Adrenal gland (tissue), 12 donors: ENCODE data around the gene REEP3. TPM values are rescaled to one million over a fixed set of nuclear protein-coding genes. Genes with fewer than 3 reads are reported as not detected.
A peak's percentile ranks its signal among the peaks of the same experiment; 100 is the strongest.
"Not testable (repeated sequence)": the region's sequence is repeated elsewhere in the genome, so short reads cannot be mapped to it uniquely, and the experiment has no call there.

Source experiments
- DNase-seq, 7 donors: peaks; one replicate each; pipeline ENCODE4 v3.0.0-alpha.2; 2019 to 2020
- H3K27ac ChIP-seq, 5 donors: fragments of 200-600 bp; sonication (generic) in 4 of 5; 1 replicate in 3 of 5; 2 replicates in 2 of 5; pipeline versions ENCODE4 v1.5.1 to v1.8.0; 2016 to 2020; ENCODE audit warnings: mild to moderate bottlenecking in 1 of 5
- H3K27me3 ChIP-seq: fragments of 200-600 bp; 2 replicates; pipeline ENCODE4 v1.8.0; 2021
- H3K36me3 ChIP-seq, 2 donors: fragments of 200-600 bp; replicated peaks in 1 of 2; 1 replicate in 1 of 2; 2 replicates in 1 of 2; pipeline versions ENCODE4 v1.5.1 to v1.8.0; 2018 to 2022
- H3K4me1 ChIP-seq, 2 donors: fragments of 200-600 bp; replicated peaks in 1 of 2; 1 replicate in 1 of 2; 2 replicates in 1 of 2; pipeline versions ENCODE4 v1.5.1 to v1.8.0; 2018 to 2021
- H3K4me3 ChIP-seq, 4 donors: fragments of 200-600 bp; sonication (generic) in 3 of 4; one replicate each; pipeline ENCODE4 v1.5.1; 2016 to 2018
- H3K9me3 ChIP-seq, 3 donors: fragments of 200-600 bp; sonication (generic) in 1 of 3; replicated peaks in 1 of 3; 1 replicate in 2 of 3; 2 replicates in 1 of 3; pipeline versions ENCODE4 v1.5.1 to v1.8.0; 2016 to 2021
- POLR2A ChIP-seq, 2 donors: fragments of 450-650 bp; IDR thresholded peaks; one replicate each; pipeline ENCODE4 v1.6.1; 2017; ENCODE audit warnings: antibody characterized with exemption in 2 of 2, mild to moderate bottlenecking in 2 of 2, moderate library complexity in 1 of 2
- WGBS, 4 donors: extraction: QIAGEN DNeasy Blood & Tissue Kit in 2 of 4; methylation state at CpG; one replicate each; pipeline versions ENCODE4 v1.1.5 to v1.1.7; 2013 to 2017; 5-methylcytosine and 5-hydroxymethylcytosine counted together
- intact Hi-C, 2 donors: fragments of 100-400 bp; cut with DNase I; formaldehyde crosslinking; loops; one replicate each; pipeline versions ENCODE4 v1.14.1 to v1.15.0; 2022 to 2023
- polyA plus RNA-seq, 3 donors: library from polyadenylated mRNA; stranded (reverse); fragments of 200-250 nt in 2 of 3; fragments of 350-450 nt in 1 of 3; fragmentation: Illumina TruSeq in 1 of 3; extraction: RNeasy Lipid Tissue Mini Kit (QIAGEN cat#74804) in 1 of 3; gene quantifications; one replicate each; pipeline ENCODE4 v1.2.3, GENCODE V29; 2013 to 2014
- total RNA-seq, 9 donors: library from RNA; depleted of rRNA in 4 of 9; stranded (reverse); fragments of >200 nt in 4 of 9; fragments of 120-200 nt in 1 of 9; fragmentation: NEBNext Ultra II Directional in 1 of 9; extraction: Animal tissue kit (Norgen Biotek cat#: 25700) in 1 of 9; gene quantifications; one replicate each; pipeline versions ENCODE4 v1.1.0 to v1.2.4, GENCODE V29; 2013 to 2023
- TF ChIP-seq, protein P1 (sequence below), 6 experiments: fragments of 450-650 bp in 4 of 6; fragments of 200-600 bp in 2 of 6; sonication (generic) in 1 of 6; IDR thresholded peaks; 1 replicate in 5 of 6; 2 replicates in 1 of 6; pipeline versions ENCODE4 v1.5.1 to v1.8.0; 2016 to 2021; ENCODE audit warnings: antibody characterized with exemption in 6 of 6, mild to moderate bottlenecking in 2 of 6, moderate library complexity in 1 of 6
- donor health status: healthy with polysubstance abuse.
- donor health status: Bipolar disorder and iron deficiency.
- donor health status: DM: yes; HTN: yes; CAD: no.
- donor health status: DM: no; HTN: no; CAD: no.
- donor health status: DM: no; HTN: no; CAD: no.
- donor health status: DM: yes; HTN: yes; CAD: no.

REEP3 gene
- total and polyA plus RNA-seq, 12 donors, result 5.1 to 79.8 (median 48.1) TPM

DNA sequence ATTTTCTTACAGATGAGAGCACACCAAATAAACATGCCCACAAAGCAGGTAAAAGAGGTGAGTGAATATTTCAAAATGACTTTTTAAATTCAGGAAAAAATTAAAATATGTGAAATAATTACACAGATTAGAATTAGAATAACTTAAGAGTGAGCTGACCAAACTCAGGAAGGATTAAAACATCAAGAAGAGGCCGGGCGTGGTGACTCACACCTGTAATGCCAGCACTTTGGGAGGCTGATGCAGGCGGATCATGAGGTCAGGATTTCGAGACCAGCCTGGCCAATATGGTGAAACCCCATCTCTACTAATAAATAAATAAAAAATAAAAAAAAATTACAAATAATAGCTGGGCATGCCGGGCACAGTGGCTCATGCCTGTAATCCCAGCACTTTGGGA, 140.1 kb downstream of the REEP3 start:
- H3K36me3 ChIP-seq, result no peaks in the 10 kb centered on the region
- TF ChIP-seq, protein P1, sequence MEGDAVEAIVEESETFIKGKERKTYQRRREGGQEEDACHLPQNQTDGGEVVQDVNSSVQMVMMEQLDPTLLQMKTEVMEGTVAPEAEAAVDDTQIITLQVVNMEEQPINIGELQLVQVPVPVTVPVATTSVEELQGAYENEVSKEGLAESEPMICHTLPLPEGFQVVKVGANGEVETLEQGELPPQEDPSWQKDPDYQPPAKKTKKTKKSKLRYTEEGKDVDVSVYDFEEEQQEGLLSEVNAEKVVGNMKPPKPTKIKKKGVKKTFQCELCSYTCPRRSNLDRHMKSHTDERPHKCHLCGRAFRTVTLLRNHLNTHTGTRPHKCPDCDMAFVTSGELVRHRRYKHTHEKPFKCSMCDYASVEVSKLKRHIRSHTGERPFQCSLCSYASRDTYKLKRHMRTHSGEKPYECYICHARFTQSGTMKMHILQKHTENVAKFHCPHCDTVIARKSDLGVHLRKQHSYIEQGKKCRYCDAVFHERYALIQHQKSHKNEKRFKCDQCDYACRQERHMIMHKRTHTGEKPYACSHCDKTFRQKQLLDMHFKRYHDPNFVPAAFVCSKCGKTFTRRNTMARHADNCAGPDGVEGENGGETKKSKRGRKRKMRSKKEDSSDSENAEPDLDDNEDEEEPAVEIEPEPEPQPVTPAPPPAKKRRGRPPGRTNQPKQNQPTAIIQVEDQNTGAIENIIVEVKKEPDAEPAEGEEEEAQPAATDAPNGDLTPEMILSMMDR (IDR thresholded peaks at IDR 0.05), result no peak
- no peak for TF ChIP-seq POLR2A (IDR thresholded peaks at IDR 0.05)
- H3K27me3 ChIP-seq, result no peaks in the 10 kb centered on the region
- H3K27ac ChIP-seq, result no peak overlapping the region
- no peaks in the 10 kb centered on the region for H3K9me3 ChIP-seq
- peaks cover 2 to 6% of the 10 kb centered on the region in 2 donors for H3K4me1 ChIP-seq
- intact Hi-C loops, result no loop called here
- H3K4me3 ChIP-seq, result no peak overlapping the region
- 88 to 98% (median 95%) methylated on average over 5 of the region's 5 CpGs for WGBS, 4 donors
- no peak for DNase-seq

DNA sequence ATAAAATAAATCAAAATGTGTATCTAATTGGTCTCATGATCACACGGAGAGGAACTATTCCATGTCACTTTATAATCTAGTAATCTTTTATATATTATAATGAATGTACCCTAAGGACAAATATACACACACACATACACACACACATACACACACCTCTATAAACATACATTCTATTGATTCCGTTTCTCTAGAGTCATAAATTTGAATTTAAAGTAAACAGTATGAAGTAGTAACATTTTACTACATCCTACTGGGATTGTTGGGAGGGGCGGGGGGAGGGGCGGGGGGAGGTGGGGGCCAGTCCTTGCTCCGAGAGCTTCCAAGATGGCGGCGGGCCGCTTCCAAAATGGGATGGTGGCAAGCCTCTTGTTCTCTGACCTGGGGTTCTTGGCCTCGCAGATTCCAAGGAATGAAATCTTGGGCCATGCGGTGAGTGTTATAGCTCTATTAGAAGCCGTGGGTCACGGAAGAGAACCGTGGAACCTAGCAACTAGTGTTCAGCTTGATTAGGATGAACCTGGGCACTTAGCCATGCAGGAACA, 143.2 kb downstream of the REEP3 start:
- H3K4me1 ChIP-seq, result peaks cover 15 to 25% of the 10 kb centered on the region in 2 donors
- no peak overlapping the region for H3K27ac ChIP-seq
- TF ChIP-seq POLR2A (IDR thresholded peaks at IDR 0.05), result no peak
- TF ChIP-seq, protein P1 (IDR thresholded peaks at IDR 0.05), result no peak
- no peak overlapping the region for H3K4me3 ChIP-seq
- 93 to 97% (median 94%) methylated on average over 13 of the region's 13 CpGs for WGBS, 4 donors
- intact Hi-C loops, result no loop called here
- no peak for DNase-seq
- no peaks in the 10 kb centered on the region for H3K36me3 ChIP-seq
- no peaks in the 10 kb centered on the region for H3K27me3 ChIP-seq
- no peaks in the 10 kb centered on the region for H3K9me3 ChIP-seq

DNA sequence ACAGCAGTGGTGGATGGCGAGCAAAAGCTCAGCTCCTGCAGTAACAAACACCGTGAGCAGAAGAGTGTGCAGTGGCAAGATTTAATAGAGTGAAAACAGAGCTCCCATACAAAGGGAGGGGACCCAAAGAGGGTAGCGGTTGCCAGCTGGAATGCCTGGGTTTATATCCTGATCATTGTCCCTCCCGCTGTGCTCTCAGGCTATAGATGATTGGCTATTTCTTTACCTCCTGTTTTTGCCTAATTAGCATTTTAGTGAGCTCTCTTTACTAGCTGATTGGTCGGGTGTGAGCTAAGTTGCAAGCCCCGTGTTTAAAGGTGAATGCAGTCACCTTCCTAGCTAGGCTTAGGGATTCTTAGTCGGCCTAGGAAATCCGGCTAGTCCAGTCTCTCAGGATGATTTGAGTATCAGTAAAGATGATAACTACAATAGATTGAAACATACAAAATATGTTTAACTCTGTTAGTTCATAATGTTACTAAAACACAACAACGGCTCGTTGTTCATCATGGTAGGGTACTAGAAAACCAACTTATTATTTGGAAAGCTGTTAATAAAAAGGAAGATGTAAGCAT, 143.9 kb downstream of the REEP3 start:
- H3K4me3 ChIP-seq, H3K36me3 ChIP-seq, DNase-seq, intact Hi-C loops, H3K9me3 ChIP-seq, H3K27me3 ChIP-seq, H3K27ac ChIP-seq: not testable (repeated sequence)
- WGBS, 4 donors, result 87 to 92% (median 89%) methylated on average over 10 of the region's 10 CpGs
- peaks cover 15 to 25% of the 10 kb centered on the region in 2 donors for H3K4me1 ChIP-seq

DNA sequence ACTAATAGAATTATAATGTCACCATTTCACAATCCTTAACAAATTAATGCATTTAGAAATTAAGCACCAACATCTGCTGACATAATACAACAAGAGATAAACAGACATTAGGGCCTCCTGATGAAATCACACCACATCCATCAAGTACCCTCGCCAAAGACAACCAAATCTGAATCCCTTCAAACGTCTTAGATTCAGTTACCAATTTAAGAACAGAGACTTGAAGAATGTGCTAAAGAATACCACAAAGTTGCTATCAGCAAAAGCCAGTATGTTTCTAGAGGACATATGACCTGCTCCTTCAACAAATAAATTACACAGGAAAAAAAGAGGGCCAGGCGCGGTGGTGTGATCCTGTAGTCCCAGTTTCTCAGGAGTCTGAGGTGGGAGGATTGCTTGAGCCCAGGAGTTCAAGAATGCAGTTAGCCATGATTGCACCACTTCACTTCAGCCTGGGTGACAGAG, 144.5 kb downstream of the REEP3 start:
- intact Hi-C loops, result no loop called here

More for the DNA sequence above, 144.5 kb downstream of the REEP3 start:
- peak overlapping the region in 1 of 5 donors; percentile 36 for H3K27ac ChIP-seq
- TF ChIP-seq, protein P1 (IDR thresholded peaks at IDR 0.05), result no peak
- TF ChIP-seq POLR2A (IDR thresholded peaks at IDR 0.05), result no peak
- 54 to 78% (median 71%) methylated on average over 4 of the region's 4 CpGs for WGBS, 4 donors
- H3K36me3 ChIP-seq, result no peaks in the 10 kb centered on the region
- H3K4me1 ChIP-seq, result peaks cover 15 to 25% of the 10 kb centered on the region in 2 donors
- H3K27me3 ChIP-seq, result no peaks in the 10 kb centered on the region
- no peak for DNase-seq
- no peak overlapping the region for H3K4me3 ChIP-seq
- H3K9me3 ChIP-seq, result no peaks in the 10 kb centered on the region
